OCI-LY7 (cell line): Measurements from ENCODE around the gene KCNN3.
"Not testable (repeated sequence)": the region's sequence is repeated elsewhere in the genome, so short reads cannot be mapped to it uniquely, and the experiment has no call there.

Experiments
- CTCF ChIP-seq: fragments of 200-600 bp; sonication (generic); conservative IDR thresholded peaks from 2 replicates; pipeline ENCODE4 v1.5.1; 2014; ENCODE audit warnings: mild to moderate bottlenecking, antibody characterized with exemption, low read length, moderate library complexity, mixed read lengths
- EZH2phosphoT487 ChIP-seq: fragments of 200-600 bp; sonication (generic); IDR thresholded peaks from 2 replicates; pipeline ENCODE4 v1.6.1; 2018; ENCODE audit warnings: low read depth, borderline replicate concordance, mild to moderate bottlenecking, mixed run types, antibody characterized with exemption, low read length, moderate library complexity, mixed read lengths

GRCh38 chr1:154676847-154677246 is 193.2 kb downstream of the KCNN3 start:
- TF ChIP-seq CTCF, EZH2phosphoT487: not testable (repeated sequence)
